ENCODE results near the gene TRIM15. TPM values are rescaled to one million over a fixed set of nuclear protein-coding genes. Genes with fewer than 3 reads are reported as not detected.

TRIM15 gene
- total RNA-seq (not detected in 2 replicates), polyA plus RNA-seq (not detected in 2 replicates), polyA minus RNA-seq (not detected in 2 replicates), Bru-seq, nascent RNA (not detected), BruChase-seq, experiment 1, labeled RNA remaining after a 6-hour chase (percentile 8 among the genes with signal in this experiment), BruChase-seq, experiment 2, labeled RNA remaining after a 2-hour chase (not detected)
- polyA plus RNA-seq (2011; cell fraction: cytosol; rRNA removed): not detected in 2 replicates
- polyA plus RNA-seq (2011; cell fraction: nucleus; rRNA removed): not detected in 2 replicates
- polyA plus RNA-seq (2012): not detected in 2 replicates
- polyA minus RNA-seq (2011; cell fraction: cytosol; rRNA and poly(A)+ RNA removed): not detected
- not detected in 2 replicates for polyA minus RNA-seq (2011; cell fraction: nucleus; rRNA and poly(A)+ RNA removed)
- long read RNA-seq: 0 reads

- intact Hi-C loops (cut with micrococcal nuclease): no loop called here
- H3K27me3 ChIP-seq (ENCODE audit: control insufficient read depth in 2 of 2, insufficient read depth in 2 of 2, low read length in 2 of 2): peaks cover 14 to 22% of the 10 kb centered on the region in 2 experiments
- no peaks in the 10 kb centered on the region for H3K36me3 ChIP-seq (ENCODE audit: control insufficient read depth in 2 of 2, extremely low read depth in 1 of 2, insufficient read depth in 2 of 2, low read length in 2 of 2)
- no peaks in the 10 kb centered on the region for H3K79me2 ChIP-seq (ENCODE audit: control insufficient read depth, insufficient read depth, low read length)
- BruUV-seq (replicated peaks): no TSS peak
- no peak within 1 kb of the TSS for H3K4me2 ChIP-seq (ENCODE audit: insufficient read depth, low read length)
- no peaks in the 10 kb centered on the region for H3K9me3 ChIP-seq (replicated peaks; ENCODE audit: control insufficient read depth, insufficient read depth, low read length)
- TF ChIP-seq CTCF (IDR thresholded peaks at IDR 0.05; ENCODE audit: extremely low read depth in 1 of 2, insufficient read depth in 1 of 2, low read depth in 1 of 2, low read length in 2 of 2) (no peak), JUN (IDR thresholded peaks at IDR 0.05; ENCODE audit: borderline replicate concordance, insufficient read depth, insufficient read length, low read depth) (no peak), MAX (IDR thresholded peaks at IDR 0.05; ENCODE audit: insufficient read depth, insufficient read length) (no peak), EZH2 (IDR thresholded peaks at IDR 0.05; ENCODE audit: borderline replicate concordance, low read depth, low read length, severe bottlenecking) (no peak), POLR2A (IDR thresholded peaks at IDR 0.05; ENCODE audit: low read depth, low read length) (no peak), POLR2AphosphoS5 (IDR thresholded peaks at IDR 0.05; ENCODE audit: insufficient read depth, low read depth, low read length) (no peak)
- DNase-seq (ENCODE audit: low read depth, low spot score): no peak
- no peak within 1 kb of the TSS for H3K9ac ChIP-seq (replicated peaks; ENCODE audit: extremely low read depth, insufficient read depth, low read length)
- H3K4me1 ChIP-seq (ENCODE audit: control insufficient read depth, extremely low read depth, insufficient read depth, low read length): no peaks in the 10 kb centered on the region
- H2AFZ ChIP-seq (ENCODE audit: low read depth, low read length): no peak within 1 kb of the TSS
- CTCF ChIA-PET: no interaction called here
- FAIRE-seq: no peak
- no peaks in the 10 kb centered on the region for H3K9me1 ChIP-seq (replicated peaks; ENCODE audit: control insufficient read depth, extremely low read depth, insufficient read depth, low read length)
- H3K4me3 ChIP-seq (replicated peaks in 1 of 3; ENCODE audit: insufficient read depth in 1 of 3, low read depth in 1 of 3, low read length in 3 of 3): no peak within 1 kb of the TSS
- POLR2A ChIA-PET: no interaction called here
- dilution Hi-C loops (cut with MboI; ENCODE audit: extremely low pct_ligation_motif_present, low sequenced_read_pairs): no loop called here
- no peak within 1 kb of the TSS for H3K27ac ChIP-seq (ENCODE audit: insufficient read depth, low read depth, low read length)
- H4K20me1 ChIP-seq (replicated peaks; ENCODE audit: control insufficient read depth, extremely low read depth, insufficient read depth, low read length): no peaks in the 10 kb centered on the region
Observed at GRCh38 chr6:30163090-30163917, at the start of gene TRIM15. Gene TRIM15, plus strand, starts transcription at chr6:30163546. Its CDS starts 139 bp downstream, at chr6:30163685.

Data from endothelial cell of umbilical vein (primary cell).